GM18909 (cell line): ENCODE data around the gene EEF1B2.

Experiments
- ATAC-seq: cut with Tn5 transposase; IDR thresholded peaks from one replicate; pipeline ENCODE4 v1.9.1; 2021; ENCODE audit warnings: mild to moderate bottlenecking; ENCODE audit not compliant: unreplicated experiment, poor library complexity

The EEF1B2 gene

DNA sequence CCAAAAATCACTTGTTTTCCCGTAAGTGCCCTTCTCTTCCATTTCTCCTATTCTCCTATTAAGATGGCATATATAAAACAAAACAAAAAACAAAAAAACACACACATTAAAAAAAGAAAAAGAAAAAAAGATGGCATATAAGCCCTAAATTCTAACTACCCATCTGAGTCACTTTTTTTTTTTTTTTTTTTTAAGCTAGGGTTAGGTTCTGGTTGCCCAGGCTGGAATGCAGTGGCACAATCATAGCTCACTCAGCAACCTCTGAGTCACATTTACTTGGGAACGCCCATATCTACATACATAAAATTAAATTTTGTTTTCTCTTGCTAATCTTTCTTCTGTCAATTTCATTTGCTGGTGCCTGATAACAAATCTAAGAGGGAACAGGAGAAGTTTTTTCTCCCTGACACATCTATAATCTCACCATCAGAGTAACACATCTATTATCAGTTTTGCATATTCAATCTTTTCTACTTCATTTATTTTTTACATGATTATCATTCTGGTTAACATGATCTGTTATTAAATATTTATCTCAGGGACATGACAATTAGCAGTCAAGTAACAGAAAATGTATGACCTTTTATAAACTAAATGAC is 52.1 kb downstream of the EEF1B2 start:
- ATAC-seq: no peak
